HEK293T (cell line): Measurements from ENCODE around the gene CCDC182.

Source experiments
- ARNT ChIP-seq: fragments of 450-650 bp; IDR thresholded peaks from 2 replicates; pipeline ENCODE4 v1.6.1; 2017; ENCODE audit warnings: mild to moderate bottlenecking
- BHLHE40 ChIP-seq: fragments of 450-650 bp; IDR thresholded peaks from 2 replicates; pipeline ENCODE4 v1.6.1; 2016; ENCODE audit warnings: mild to moderate bottlenecking, moderate library complexity, borderline replicate concordance
- FOXK2 ChIP-seq: fragments of 450-650 bp; IDR thresholded peaks from 2 replicates; pipeline ENCODE4 v1.6.1; 2016; ENCODE audit warnings: mild to moderate bottlenecking
- FOXM1 ChIP-seq: fragments of 450-650 bp; IDR thresholded peaks from 2 replicates; pipeline ENCODE4 v1.6.1; 2017; ENCODE audit warnings: mild to moderate bottlenecking, borderline replicate concordance
- L3MBTL2 ChIP-seq: fragments of 450-650 bp; conservative IDR thresholded peaks from 2 replicates; pipeline ENCODE4 v1.6.1; 2016; ENCODE audit warnings: mild to moderate bottlenecking
- SP1 ChIP-seq: fragments of 450-650 bp; IDR thresholded peaks from 2 replicates; pipeline ENCODE4 v1.6.1; 2017
- SUZ12 ChIP-seq: fragments of 450-650 bp; IDR thresholded peaks from 2 replicates; pipeline ENCODE4 v1.6.1; 2016; ENCODE audit warnings: mild to moderate bottlenecking
- ZNF384 ChIP-seq: fragments of 450-650 bp; IDR thresholded peaks from 2 replicates; pipeline ENCODE4 v1.6.1; 2016

DNA sequence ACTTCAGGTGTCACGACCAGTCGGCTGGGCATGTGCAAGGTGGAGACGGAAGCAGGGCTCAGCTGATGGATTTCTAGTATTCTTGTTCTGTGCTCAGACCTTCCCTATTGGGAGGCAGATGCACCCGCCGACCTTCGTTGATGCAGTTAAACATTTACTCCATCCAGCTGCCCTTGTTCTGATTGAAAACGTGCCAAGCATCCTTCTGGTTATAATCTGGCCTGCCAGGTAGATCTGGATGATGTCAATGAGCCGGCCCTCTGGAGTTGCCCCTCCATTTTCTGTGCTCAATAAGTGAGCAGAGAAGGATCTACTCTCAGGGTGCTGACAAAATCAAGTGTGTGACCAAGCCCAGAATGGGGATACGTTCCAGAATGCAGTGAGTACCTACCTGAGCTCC lies 38.3 kb downstream of the CCDC182 start:
- TF ChIP-seq SP1 = no peak
- no peak for TF ChIP-seq L3MBTL2
- no peak for TF ChIP-seq FOXK2
- TF ChIP-seq BHLHE40 = no peak
- no peak for TF ChIP-seq ZNF384
- TF ChIP-seq FOXM1 = no peak
- no peak for TF ChIP-seq ARNT
- no peak for TF ChIP-seq SUZ12
